ENCODE measurements around the gene USP3.
"Not testable (repeated sequence)": the region's sequence is repeated elsewhere in the genome, so short reads cannot be mapped to it uniquely, and the experiment has no call there.

USP3 gene

GRCh38 chr15:63620760-63621159 lies 116.4 kb downstream of the USP3 start:
- not testable (repeated sequence) for DNase-seq

DNA sequence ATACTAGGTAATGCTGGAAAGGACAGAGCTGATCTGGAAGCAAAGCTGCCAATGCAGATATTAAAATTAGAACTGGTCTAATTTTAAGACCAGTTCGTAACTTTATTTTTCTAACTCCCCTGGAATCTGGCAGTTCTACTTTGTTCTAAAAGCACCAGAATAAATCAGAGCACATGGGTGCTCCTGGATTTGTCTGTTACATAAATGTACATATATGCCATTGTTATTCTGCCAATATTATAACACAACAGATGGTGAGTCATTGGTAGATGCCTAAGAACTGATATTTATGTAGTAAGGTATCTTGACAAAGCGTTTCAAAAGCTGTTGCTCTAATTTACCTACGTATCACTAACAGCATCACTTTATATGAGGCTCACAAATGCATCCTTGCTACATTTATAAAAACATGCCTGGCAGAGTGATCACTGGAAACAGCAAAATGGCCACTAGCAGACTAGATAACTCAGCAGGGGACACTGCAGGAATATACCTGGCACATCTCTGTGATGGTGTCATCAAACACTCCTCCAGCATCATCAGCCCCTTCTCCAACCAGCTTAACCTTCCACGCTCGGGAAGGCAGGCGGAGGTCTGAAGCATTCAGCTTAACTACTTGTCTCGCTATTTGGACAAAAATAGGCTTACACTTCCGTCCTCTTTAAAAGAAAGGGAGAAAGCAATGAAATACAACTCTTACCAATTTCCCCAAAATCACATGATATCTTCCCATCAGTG lies 119.0 kb downstream of the USP3 start:
- no peak for DNase-seq

DNA sequence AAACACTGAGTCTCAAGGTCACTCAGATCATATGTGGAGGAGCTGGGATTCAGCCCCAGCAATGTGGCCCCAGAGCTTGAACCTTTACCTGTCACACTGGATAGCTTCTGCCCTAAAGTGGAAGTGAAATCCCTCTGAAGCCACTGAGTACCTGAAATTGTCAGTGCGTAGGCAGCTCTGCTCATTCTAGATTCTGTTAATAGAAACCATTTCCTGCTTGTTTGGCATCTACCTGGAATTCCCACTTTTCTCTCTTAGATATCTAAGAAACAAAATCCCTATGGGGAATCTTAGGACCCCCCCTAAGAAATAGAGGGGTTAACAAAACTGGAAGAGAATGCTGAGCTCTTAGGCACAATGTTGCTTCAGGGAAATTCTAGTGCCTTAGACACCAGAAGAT lies 122.6 kb downstream of the USP3 start:
- no peak for DNase-seq

DNA sequence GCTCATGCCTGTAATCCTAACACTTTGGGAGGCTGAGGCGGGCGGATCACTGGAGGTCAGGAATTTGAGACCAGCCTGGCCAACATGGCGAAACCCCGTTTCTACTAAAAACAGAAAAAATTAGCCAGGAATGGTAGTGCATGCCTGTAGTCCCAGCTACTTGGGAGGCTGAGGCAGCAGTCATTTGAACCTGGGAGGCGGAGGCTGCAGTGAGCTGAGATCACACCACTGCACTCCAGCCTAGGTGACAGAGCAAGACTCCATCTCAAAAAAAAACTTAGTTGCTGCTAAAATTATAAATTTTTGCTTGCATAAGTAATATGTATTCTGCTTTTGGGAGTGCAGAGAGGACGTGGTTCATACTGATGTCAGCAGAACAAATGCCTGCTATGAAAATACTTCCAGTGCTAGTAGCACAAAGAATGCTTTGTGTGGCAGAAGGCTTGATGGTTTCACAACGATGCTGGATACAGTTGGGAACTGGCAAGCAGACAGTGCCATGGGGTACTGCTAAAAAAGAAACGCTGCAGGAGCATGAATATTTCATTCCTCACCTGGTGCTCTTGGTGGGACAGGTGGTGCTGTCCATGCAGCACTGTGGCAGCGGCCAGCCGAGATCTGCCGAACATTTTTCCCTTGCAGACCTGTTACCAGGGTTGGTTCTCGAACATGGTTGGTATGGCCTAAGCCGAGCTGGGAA lies 123.9 kb downstream of the USP3 start:
- DNase-seq, result no peak

DNA sequence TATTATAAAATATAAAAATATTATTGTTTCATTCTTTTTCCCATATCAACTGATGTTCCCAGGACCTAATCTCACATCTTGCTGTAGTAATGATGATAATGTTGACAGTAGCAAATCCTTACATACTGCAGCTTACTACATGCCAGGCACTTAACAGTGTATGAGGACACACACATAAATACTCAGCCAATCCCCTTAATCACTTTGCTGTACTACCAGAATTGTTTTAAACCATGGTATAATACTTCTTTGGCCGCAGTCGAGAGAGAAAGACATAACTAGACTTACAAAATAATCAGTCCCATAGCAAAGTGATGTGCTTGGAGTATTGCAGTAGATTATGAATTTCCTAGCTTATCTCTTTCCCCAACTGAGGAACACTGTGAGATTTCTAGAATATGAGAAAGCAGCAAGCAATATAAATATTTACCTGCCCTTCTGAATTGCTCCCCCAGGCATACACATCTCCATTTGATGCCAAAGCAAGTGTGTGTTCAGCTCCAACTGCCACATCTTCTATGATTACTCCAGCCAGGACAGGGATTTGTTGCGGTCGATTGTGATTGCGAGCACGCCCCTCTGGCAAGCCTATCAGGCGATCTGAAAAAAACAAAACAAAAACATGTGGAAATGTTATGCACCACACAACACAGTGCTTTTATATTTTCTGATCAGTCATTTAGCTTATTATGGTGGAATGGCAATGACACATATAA lies 125.8 kb downstream of the USP3 start:
- no peak for DNase-seq

- no peak for DNase-seq
Observed at GRCh38 chr15:63633312-63633711, 128.9 kb downstream of the USP3 start.

DNA sequence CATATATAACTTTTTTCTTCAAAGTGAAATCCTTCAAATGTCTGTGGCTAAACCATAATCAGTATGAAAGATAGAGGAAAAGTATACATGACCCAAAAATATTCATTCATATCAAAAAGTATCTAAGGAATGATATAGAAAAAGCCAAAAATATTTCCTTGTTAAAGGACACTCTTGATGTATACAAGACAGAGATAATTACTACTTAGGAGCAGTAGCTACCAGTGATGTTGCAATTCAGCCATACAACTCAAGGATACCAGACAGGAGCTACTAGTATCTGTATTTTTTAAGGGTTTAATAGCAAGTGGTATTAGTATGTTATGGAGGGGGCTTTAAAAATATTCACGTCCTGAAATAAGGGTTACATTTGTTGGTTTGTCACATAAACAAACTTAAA lies 129.8 kb downstream of the USP3 start:
- no peak for DNase-seq

GRCh38 chr15:63636518-63637061 lies 132.2 kb downstream of the USP3 start:
- DNase-seq, result no peak

DNA sequence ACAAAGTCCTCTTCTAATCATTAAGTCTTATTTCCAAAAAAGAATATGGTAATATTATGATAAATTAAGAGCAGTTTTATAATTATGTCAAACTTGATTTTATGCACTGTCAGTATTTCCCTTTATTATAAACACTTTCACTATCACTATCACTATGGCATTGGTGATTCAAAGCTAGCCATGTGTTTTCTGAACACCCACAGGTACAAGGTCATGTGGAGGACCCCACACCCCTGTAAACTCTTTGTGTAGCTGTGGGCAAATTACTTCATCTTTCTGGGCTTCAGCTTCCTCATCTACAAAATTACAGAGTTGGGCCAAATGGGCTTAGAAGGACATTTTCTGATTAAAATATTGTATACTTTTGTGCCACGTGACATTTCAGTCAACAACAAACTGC lies 134.4 kb downstream of the USP3 start:
- no peak for DNase-seq

DNA sequence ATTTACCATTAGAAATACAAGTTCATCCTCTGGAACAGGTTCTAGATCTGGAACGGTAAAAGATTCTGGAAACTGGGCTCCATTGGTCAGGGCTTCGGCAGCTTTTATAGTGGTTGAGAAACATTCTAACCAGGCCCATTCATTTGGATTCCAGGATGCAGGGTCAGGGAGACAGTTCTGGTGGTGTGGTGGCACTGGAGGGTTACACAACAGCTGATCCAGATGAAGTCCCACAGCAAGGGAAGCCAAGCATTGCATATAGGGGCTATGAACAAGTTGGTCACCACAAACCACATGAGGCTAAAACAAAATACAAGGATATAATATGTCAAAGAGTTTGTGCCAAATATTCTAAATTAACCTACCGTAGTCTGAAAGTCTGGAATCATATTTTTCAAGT lies 135.8 kb downstream of the USP3 start:
- DNase-seq, result no peak

All from NCI-H1105 treated with DMSO at 0.1 percent for 48 hours (cell line).